Testis (tissue), 3 donors: ENCODE data around the gene ENPEP. TPM values are rescaled to one million over a fixed set of nuclear protein-coding genes. Genes with fewer than 3 reads are reported as not detected.
"Not testable (repeated sequence)": the region's sequence is repeated elsewhere in the genome, so short reads cannot be mapped to it uniquely, and the experiment has no call there.

ENCODE experiments used
- DNase-seq: peaks from one replicate; pipeline ENCODE4 v3.0.0-alpha.2; 2019
- H3K27ac ChIP-seq, 2 donors: fragments of 200-600 bp; sonication (generic); one replicate each; pipeline ENCODE4 v1.5.1; 2019
- H3K27me3 ChIP-seq: fragments of 200-600 bp; sonication (generic); one replicate; pipeline ENCODE4 v1.5.1; 2019
- H3K36me3 ChIP-seq: fragments of 200-600 bp; sonication (generic); one replicate; pipeline ENCODE4 v1.5.1; 2017; ENCODE audit warnings: low read depth; ENCODE audit errors: missing control alignments
- H3K4me1 ChIP-seq: fragments of 200-600 bp; sonication (generic); one replicate; pipeline ENCODE4 v1.5.1; 2019
- H3K4me3 ChIP-seq, 2 donors: fragments of 200-600 bp; sonication (generic); one replicate each; pipeline ENCODE4 v1.5.1; 2017 to 2019
- H3K9me3 ChIP-seq: fragments of 200-600 bp; sonication (generic); one replicate; pipeline ENCODE4 v1.5.1; 2017
- POLR2A ChIP-seq: fragments of 450-650 bp; IDR thresholded peaks from one replicate; pipeline ENCODE4 v1.6.1; 2017; ENCODE audit warnings: antibody characterized with exemption, mild to moderate bottlenecking, moderate library complexity
- WGBS, 2 donors: methylation state at CpG; one replicate each; pipeline ENCODE4 v1.1.5; 2018; 5-methylcytosine and 5-hydroxymethylcytosine counted together
- intact Hi-C: fragments of 100-400 bp; cut with DNase I; formaldehyde crosslinking; loops from one replicate; pipeline ENCODE4 v1.15.1; 2023; ENCODE audit warnings: low total_unique reads
- polyA plus RNA-seq: library from polyadenylated mRNA; stranded (reverse); fragments of 350-450 nt; fragmentation: Illumina TruSeq; extraction: RNeasy Lipid Tissue Mini Kit (QIAGEN cat#74804); gene quantifications from one replicate; pipeline ENCODE4 v1.2.3, GENCODE V29; 2014; ENCODE audit warnings: low read depth, low replicate concordance; ENCODE audit not compliant: insufficient read depth
- total RNA-seq, 2 donors: library from RNA; depleted of rRNA; stranded (reverse); fragments of >200 nt; gene quantifications; one replicate each; pipeline ENCODE4 v1.2.3, GENCODE V29; 2016
- TF ChIP-seq, protein P1 (sequence below), 3 experiments: fragments of 450-650 bp in 2 of 3; fragments of 200-600 bp in 1 of 3; sonication (generic) in 1 of 3; IDR thresholded peaks; one replicate each; pipeline ENCODE4 v1.5.1; 2016 to 2019; ENCODE audit warnings: antibody characterized with exemption in 3 of 3, mild to moderate bottlenecking in 2 of 3, moderate library complexity in 1 of 3

ENPEP gene
- total and polyA plus RNA-seq, 3 donors from 2014 or later = 1.7 to 2.4 (median 1.7) TPM

DNA sequence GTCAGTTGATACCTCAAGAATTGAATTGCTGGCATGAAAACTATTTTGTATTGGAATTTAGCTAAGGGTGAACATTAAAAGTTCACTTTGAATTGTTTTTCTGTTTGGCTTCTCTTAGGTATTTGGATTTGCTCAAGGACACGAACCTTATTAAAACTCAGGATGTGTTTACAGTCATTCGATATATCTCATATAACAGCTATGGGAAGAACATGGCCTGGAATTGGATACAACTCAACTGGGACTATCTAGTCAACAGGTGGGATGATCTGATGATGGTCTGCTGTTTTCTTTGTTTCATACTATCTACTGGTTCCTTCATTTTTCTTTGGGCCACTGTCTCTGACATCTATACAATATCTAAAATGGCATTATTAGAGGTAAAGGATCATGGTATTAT is 77.2 kb downstream of the ENPEP start:
- DNase-seq = no peak
- H3K4me1 ChIP-seq = peaks cover 5% of the 10 kb centered on the region
- H3K27ac ChIP-seq = no peak overlapping the region
- 52 to 68% methylated on average over 2 of the region's 2 CpGs for WGBS, 2 donors
- H3K36me3 ChIP-seq = no peaks in the 10 kb centered on the region
- no peaks in the 10 kb centered on the region for H3K27me3 ChIP-seq
- intact Hi-C loops = no loop called here
- no peaks in the 10 kb centered on the region for H3K9me3 ChIP-seq
- no peak for TF ChIP-seq POLR2A
- TF ChIP-seq, protein P1, sequence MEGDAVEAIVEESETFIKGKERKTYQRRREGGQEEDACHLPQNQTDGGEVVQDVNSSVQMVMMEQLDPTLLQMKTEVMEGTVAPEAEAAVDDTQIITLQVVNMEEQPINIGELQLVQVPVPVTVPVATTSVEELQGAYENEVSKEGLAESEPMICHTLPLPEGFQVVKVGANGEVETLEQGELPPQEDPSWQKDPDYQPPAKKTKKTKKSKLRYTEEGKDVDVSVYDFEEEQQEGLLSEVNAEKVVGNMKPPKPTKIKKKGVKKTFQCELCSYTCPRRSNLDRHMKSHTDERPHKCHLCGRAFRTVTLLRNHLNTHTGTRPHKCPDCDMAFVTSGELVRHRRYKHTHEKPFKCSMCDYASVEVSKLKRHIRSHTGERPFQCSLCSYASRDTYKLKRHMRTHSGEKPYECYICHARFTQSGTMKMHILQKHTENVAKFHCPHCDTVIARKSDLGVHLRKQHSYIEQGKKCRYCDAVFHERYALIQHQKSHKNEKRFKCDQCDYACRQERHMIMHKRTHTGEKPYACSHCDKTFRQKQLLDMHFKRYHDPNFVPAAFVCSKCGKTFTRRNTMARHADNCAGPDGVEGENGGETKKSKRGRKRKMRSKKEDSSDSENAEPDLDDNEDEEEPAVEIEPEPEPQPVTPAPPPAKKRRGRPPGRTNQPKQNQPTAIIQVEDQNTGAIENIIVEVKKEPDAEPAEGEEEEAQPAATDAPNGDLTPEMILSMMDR (IDR thresholded peaks at IDR 0.05) = no peak
- no peak overlapping the region for H3K4me3 ChIP-seq

DNA sequence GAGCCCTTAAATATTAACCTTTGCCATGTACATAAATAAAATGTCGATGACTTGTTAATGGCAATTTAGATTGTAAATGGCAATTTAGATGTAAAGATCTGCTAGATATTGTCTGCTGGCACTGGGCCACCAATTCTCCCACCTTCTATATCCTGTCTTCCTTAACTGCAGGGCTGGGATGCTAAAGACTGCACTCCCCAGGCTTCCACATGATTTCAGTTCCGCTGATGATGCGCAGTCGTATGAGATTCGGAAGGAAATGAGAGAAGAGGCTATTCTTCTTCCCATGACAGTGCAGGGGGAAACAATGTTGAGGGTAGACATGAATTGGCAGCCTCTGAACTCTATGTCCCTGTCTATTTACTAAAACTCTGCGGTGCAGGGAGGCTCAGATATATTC is 91.3 kb downstream of the ENPEP start:
- 93 to 96% methylated on average over 6 of the region's 6 CpGs for WGBS, 2 donors
- no peaks in the 10 kb centered on the region for H3K36me3 ChIP-seq
- intact Hi-C loops = no loop called here
- no peaks in the 10 kb centered on the region for H3K4me1 ChIP-seq
- no peaks in the 10 kb centered on the region for H3K27me3 ChIP-seq
- H3K4me3 ChIP-seq = no peak overlapping the region
- no peak for DNase-seq
- TF ChIP-seq, protein P1 (IDR thresholded peaks at IDR 0.05) = no peak
- TF ChIP-seq POLR2A = no peak
- no peak overlapping the region for H3K27ac ChIP-seq
- no peaks in the 10 kb centered on the region for H3K9me3 ChIP-seq

DNA sequence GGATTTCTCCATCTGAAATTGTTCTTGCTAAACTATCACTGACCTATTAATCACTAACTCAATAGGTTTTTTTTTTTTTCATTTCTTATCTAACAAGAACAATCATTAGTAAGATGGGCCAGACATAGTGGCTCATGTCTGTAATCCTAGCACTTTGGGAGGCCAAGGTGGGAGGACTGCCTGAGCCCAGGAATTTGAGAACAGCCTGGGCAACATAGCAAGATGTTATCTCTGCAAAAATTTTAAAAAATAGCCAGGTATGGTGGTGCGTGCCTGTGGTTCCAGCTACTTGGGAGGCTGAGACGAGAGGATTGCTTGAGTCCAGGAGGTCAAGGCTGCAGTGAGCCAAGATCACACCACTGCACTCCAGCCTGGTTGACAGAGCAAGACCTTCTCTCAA is 100.7 kb downstream of the ENPEP start:
- 87 to 91% methylated on average over 2 of the region's 2 CpGs for WGBS, 2 donors

DNA sequence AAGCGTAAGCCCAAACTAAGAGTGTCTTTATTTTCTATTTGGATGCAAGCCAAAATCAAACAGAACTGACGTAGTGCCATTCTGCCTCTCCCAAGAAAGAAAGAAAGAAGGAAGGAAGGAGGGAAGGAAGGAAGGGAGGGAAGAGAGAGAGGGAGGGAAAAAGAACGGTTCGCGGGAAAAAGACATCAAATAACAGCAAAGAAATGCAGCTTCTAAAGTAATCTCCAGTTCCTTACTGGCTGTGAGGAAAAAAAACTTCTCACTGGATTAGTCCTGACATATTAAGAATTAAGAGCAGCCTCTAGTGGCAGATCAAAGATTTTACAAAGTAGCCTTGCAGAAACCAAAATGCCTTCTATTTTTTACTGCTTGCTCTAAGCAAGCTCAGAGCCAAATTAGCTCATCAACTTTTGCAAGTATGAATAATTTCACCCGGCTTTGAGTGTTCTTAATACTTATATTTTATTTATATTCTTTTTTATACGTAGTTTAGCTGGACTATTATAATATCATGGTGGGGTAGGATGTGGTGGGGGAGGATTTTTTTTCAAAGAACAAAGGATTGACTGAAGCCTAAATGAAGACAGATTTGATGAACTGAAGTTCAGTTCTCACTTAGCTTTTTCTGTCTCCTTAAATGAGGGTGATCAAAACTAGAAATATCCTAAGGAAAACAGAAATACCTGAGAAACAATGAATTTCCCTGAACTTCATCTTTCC is 110.3 kb downstream of the ENPEP start:
- no peaks in the 10 kb centered on the region for H3K36me3 ChIP-seq
- DNase-seq = no peak
- 23 to 38% methylated on average over 7 of the region's 7 CpGs for WGBS, 2 donors
- no peaks in the 10 kb centered on the region for H3K27me3 ChIP-seq
- intact Hi-C loops = no loop called here
- H3K9me3 ChIP-seq = no peaks in the 10 kb centered on the region
- no peaks in the 10 kb centered on the region for H3K4me1 ChIP-seq
- no peak overlapping the region for H3K27ac ChIP-seq
- H3K4me3 ChIP-seq = no peak overlapping the region
- TF ChIP-seq POLR2A = no peak
- TF ChIP-seq, protein P1 (IDR thresholded peaks at IDR 0.05) = peak in 2 of 3 experiments; percentile 15 to 24

More for the DNA sequence above, 100.7 kb downstream of the ENPEP start:
- DNase-seq, H3K27me3 ChIP-seq, H3K4me1 ChIP-seq, H3K36me3 ChIP-seq, H3K9me3 ChIP-seq, intact Hi-C loops, H3K4me3 ChIP-seq, H3K27ac ChIP-seq: not testable (repeated sequence)

DNA sequence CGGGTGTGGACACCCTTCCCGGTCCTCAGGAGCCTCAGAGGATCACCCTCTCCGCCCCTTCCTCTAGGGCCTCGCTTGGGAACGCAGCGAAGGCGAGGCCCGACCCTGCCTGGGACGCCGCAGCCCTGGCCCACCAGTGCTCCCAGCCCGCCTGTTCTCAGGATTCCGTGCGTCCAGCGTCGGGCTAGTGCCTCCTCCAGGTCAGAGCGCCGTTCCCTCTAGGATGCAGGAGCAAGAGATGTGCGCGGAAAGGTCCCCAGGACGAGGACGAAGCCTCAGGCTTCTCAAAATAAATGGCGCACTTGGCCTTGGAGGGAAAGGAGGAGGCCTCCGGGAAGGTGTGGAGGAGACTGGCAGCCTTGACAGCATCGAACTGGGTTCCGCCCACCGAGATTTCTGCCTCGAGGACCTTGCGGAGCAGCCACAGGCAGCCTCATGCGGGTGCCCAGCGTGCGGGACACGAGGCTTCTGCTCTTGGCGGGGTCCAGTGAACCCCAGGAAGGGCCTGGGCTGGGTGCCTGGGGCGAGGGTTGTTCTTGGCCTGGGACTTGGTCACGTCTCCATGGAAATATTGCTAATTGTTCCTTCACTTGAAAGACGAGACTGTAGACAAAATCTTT is 111.8 kb downstream of the ENPEP start:
- WGBS, 2 donors = 72 to 75% methylated on average over 28 to 36 of the region's 36 CpGs
- H3K4me1 ChIP-seq = no peaks in the 10 kb centered on the region
- intact Hi-C loops = no loop called here

More for the DNA sequence above, 111.8 kb downstream of the ENPEP start:
- TF ChIP-seq, protein P1 (IDR thresholded peaks at IDR 0.05) = no peak
- TF ChIP-seq POLR2A = no peak
- H3K4me3 ChIP-seq = peak overlapping the region; percentile 10 to 48
- no peaks in the 10 kb centered on the region for H3K9me3 ChIP-seq
- H3K27ac ChIP-seq = no peak overlapping the region
- no peak for DNase-seq
- H3K36me3 ChIP-seq = no peaks in the 10 kb centered on the region
- no peaks in the 10 kb centered on the region for H3K27me3 ChIP-seq
